Vagina (tissue), 2 donors: ENCODE measurements around the gene CRIP3.

Source experiments
- CTCF ChIP-seq, 3 experiments: fragments of 450-650 bp in 2 of 3; fragments of 200-600 bp in 1 of 3; sonication (generic) in 1 of 3; IDR thresholded peaks; one replicate each; pipeline ENCODE4 v1.5.1; 2017 to 2019; ENCODE audit warnings: antibody characterized with exemption in 3 of 3, mild to moderate bottlenecking in 2 of 3, moderate library complexity in 2 of 3
- POLR2A ChIP-seq, 2 donors: fragments of 450-650 bp; IDR thresholded peaks; one replicate each; pipeline ENCODE4 v1.6.1; 2017; ENCODE audit warnings: antibody characterized with exemption in 2 of 2, mild to moderate bottlenecking in 2 of 2, moderate library complexity in 2 of 2

- TF ChIP-seq CTCF (IDR thresholded peaks at IDR 0.05) (no peak), POLR2A (IDR thresholded peaks at IDR 0.05) (no peak)
These were observed 40.8 kb downstream of the CRIP3 start for GRCh38 chr6:43267619-43268354.
